HG03045 (cell line): Measurements from ENCODE around the gene KRT85.
"Not testable (repeated sequence)": the region's sequence is repeated elsewhere in the genome, so short reads cannot be mapped to it uniquely, and the experiment has no call there.

Experiments used
- ATAC-seq: cut with Tn5 transposase; IDR thresholded peaks from one replicate; pipeline ENCODE4 v1.9.1; 2021; ENCODE audit warnings: mild to moderate bottlenecking, moderate library complexity; ENCODE audit not compliant: unreplicated experiment

KRT85 gene

DNA sequence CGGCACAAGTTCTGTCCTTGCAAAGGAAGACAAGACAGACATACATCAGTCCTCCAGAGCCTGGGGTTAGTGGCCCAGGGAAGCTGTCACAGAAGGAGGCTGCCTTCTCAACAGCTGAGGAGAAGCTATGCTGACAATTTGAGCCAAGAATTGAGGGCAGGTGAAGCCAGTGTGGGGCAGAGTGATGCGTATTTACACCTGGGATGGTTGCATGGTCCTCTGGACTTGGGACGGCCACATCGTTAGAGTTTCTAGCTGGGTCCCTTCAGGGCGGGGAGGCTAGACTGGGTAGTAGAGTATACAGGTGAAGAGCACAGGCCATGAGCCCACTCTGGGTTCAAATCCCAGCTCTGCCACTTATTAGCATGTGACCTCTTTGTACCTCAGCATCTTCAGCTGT, 16.5 kb downstream of the KRT85 start:
- no peak for ATAC-seq

DNA sequence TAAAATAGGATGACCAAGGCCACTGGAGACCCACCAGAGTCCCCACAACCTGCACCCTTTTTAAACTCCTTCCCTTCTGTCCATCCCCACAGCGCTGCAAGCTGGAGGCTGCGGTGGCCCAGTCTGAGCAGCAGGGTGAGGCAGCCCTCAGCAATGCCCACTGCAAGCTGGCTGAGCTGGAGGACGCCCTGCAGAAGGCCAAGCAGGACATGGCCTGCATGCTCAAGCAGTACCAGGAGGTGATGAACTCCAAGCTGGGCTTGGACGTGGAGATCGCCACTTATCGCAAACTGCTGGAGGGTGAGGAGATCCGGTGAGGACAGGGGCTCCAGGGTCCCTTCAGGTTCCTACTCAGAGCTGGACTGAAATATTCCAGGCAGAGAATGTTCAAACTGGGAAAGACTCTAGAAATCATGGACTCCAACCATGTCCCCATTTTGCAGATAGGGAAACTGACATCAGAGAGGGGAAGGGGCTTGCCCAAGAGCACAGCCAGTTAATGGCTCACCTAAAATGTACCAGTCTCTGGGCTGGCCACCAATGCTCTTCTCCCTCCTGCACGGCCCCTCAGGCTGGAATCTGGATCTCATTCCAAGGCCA, 17.2 kb downstream of the KRT85 start:
- ATAC-seq = no peak

- no peak for ATAC-seq
These were observed 18.1 kb downstream of the KRT85 start for GRCh38 chr12:52349196-52349595.

DNA sequence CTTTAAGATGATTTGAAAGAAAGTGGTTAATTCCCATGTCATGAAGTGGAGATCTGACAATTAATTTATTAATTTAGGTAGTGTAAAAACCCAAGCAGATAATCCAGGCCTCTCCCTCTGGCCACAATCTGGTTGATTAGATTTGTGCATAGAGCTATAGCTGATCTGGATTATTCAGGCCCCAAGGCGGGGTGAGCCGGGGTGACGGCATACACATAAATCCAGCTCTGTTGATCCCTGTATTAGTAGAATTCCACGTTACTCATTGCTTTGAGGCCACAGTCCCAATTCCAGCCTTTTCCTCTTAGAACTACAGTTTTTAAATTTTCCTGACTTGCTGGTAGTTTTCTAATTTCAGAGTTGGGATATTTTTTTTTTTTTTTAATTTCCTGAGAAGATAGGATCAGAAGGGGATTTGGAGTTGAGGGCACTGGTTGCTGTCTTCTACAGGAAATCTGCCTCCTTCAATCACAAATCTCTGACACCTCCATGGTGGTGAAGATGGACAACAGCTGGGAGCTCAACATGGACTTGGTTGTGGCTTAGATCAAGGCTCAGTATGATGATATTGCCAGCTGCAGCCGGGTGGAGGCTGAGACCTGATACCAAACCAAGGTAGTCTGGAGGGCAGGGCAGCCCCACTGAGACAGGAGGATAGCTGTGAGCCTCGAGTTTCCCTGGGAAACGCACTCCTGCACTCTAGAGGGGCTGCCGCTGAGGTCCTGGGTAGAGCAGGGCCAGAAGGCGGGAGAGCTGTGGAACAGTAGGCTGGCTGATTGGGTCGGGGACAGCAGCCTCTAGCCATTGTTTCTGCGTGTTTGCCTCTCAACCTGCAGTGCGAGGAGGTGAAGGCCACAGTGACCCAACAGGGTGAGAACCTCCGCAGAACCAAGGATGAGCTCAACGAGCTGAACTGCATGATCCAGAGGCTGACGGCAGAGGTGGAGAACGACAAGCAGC, 19.4 kb downstream of the KRT85 start:
- ATAC-seq = no peak

DNA sequence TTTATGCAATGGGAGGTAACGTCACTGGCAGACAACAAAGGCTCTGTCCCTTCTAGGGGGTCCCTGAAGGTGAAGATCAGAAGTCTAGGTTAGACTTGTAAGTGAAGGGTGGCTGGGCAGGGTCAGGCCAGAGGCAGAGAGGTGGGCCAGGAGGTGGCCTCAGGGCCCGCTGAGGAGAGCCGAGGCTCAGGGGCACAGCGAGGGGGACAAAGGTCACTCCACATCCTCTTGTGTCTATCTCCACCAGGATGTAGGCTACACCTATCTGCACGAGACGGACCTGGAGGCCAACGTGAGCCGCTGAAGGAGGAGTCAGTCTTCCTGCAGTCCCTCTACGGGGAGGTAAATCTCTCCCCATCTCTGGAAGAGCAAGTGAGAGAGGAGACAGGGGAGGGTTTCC, 20.3 kb downstream of the KRT85 start:
- ATAC-seq = no peak

- ATAC-seq = no peak
These were observed 20.7 kb downstream of the KRT85 start for GRCh38 chr12:52346593-52346992.

- ATAC-seq = not testable (repeated sequence)
These were observed 22.2 kb downstream of the KRT85 start for GRCh38 chr12:52345041-52345440.

DNA sequence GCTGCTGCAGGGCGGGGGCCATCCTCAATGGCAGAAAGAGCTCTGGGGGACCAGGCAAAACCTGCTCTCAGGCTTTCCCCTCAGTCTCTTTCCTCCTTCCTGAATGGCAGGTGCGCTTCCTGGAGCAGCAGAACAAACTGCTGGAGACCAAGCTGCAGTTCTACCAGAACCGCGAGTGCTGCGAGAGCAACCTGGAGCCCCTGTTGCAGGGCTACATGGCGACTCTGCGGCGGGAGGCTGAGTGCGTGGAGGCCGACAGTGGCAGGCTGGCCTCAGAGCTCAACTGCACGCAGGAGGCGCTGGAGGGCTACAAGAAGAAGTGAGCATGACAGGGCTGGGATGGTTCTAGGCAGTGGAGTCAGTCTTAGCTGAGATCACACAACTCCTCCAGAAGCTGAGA, 23.2 kb downstream of the KRT85 start:
- no peak for ATAC-seq

DNA sequence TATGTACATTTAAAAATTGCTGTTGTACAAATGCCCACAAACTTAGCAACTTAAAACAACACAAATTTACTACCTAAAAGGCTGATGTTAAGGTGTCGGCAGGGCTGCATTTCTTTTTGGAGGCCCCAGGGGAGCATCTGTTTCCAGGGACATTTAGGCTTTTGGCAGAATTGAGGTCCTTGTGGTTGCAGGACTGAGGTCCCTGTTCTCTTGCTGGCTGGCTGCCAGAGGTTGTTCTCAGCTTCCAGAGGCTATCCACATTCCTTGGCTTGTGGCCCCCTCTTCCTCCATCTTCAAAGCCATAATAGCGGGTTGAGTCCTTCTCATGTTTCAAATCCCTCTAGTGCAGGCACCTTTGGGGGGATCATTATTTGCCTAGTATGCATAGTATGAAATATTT, 23.7 kb downstream of the KRT85 start:
- ATAC-seq = no peak

DNA sequence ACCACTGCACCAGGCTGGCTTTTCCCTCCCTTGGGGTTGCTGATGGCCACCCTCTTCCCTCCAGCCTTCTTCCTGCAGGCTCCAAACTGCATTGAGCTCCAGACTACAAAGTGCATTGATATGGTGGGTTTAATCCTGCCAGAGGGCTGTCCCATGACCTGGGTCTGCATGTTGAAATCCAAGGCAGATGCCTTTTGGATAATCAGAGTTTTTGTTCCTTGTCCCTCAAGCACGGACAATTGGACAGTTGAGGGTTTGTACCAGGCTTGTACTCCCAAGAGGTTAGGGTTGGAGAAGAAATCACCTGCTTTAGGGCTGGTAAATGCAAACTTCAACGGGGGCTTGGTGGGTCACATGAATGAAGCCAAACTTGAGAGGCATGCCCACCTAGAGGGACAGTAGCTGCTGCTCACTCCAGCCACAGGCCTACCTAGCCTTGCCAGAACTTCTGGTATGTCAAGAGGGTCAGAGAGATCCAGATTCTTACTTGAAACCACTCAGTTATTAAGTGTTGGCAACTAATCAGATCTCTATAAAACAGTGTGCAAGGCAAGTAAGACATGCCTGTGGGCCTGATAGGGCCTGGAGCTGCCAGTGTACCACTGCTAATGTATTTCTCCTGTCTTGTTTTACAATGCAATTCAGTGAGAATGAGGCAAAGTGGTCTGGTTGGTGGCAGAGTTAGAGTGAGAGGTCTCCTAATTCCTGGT, 24.3 kb downstream of the KRT85 start:
- no peak for ATAC-seq

DNA sequence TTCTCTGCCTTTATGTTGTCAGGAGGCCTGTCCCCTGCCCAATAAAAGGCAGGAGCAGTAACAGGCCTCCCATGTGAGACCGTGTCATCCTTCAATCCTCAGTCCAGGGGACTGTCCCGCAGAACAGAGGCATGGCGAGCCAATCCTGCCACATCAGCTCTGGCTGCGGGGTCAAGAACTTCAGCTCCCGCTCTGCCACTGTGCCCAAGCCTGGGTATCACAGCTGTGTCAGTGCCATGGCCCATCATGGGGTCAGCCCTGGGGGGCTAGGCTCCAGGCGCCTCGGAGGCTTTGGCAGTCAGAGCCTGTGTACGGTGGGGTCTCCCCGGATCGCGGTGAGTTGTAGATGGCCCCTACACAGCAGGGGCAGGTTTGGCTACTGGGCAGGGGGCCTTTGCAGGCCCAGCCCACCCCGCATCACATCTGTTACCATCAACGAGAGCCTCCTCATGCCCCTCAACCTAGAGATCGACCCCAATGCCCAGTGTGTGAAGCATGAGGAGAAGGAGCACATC, 26.2 kb downstream of the KRT85 start:
- no peak for ATAC-seq

- ATAC-seq = no peak
These were observed 28.9 kb downstream of the KRT85 start for GRCh38 chr12:52338241-52338960.

DNA sequence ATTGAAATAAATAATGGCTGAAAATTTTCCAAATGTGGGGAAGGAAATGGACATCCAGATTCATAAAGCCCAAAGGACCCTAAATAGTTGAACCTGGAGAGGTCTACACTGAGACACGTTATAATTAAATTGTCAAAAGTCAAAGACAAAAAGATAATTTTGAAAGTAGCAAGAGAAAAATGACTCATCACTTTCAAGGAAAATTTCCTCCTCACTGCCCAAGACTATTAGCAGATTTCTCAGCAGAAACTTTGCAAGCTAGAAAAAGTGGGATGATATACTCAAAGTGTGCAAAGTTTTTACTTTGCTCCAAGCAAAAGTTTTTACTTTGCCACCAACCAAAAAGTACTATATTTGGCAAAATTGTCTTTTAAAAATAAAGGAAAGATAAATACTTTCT, 30.2 kb downstream of the KRT85 start:
- no peak for ATAC-seq

- ATAC-seq = no peak
These were observed 30.6 kb downstream of the KRT85 start for GRCh38 chr12:52336641-52337040.

DNA sequence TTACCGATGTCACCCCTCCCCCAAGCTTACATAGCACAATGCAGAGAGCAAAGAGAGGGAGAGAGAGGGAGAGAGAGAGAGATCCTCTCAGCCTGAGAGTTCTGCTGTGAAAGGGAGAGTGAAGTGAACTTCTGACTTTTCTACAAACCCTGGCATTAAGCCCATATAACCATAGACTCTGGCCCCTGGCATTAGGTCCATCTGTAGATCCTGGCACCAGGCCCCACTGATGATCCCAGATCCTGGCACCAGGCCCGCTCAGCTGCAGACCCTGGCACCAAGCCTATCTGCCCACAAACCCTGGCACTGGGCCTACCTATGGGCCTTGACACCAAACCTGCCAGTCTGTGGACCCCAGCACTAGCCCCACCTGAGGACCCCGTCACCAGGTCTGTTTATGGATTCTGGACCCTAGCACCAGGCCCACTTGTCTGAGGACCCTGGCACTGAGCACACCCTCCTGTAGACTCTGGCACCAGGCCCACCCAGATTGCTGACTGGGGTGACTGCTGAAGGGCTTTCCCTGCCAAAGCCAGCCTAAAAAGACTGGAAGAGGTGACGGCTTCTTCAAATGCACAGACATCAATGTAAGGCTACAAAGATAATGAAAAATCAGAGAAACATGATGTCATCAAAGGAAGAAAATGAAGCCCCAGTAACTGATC, 31.6 kb downstream of the KRT85 start:
- ATAC-seq = no peak

DNA sequence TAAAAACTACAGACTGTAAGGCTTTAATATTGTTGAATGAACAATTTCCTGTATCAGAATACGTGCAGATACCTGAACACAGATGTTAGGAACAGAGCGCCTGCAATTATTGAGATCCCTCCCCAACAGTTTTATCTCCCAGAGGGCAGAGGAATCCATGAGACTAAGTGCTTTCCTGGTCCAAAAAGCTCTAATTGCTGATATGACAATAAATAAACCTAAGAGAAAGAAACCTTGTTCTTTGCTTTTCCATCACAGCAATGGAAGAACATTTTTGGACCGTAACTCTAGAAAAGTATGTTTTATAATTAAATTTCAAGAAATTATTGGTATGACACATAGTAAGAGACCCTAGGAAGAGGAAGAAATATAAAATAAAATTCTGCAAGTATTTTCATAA, 33.1 kb downstream of the KRT85 start:
- no peak for ATAC-seq

GRCh38 chr12:52333321-52333720, 34.0 kb downstream of the KRT85 start:
- ATAC-seq = no peak

DNA sequence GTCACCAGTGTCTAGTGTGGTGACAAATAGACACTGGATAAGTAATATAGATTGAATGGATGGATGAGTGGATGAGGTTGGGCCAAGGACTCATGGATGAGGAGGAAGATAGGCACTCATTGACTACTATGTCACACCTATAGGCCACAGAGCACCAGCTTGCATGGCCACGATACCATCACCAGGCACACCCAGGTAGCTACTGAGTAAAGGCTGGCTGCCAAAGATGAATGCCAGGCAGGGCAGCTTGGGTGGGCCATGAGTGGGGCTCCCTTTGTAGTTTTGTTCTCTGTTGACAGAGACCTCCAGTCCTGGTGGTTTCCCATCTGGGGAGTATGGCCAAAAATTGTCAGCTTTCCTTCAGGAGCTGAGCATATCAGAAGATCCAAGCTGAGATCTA, 34.9 kb downstream of the KRT85 start:
- ATAC-seq = no peak

DNA sequence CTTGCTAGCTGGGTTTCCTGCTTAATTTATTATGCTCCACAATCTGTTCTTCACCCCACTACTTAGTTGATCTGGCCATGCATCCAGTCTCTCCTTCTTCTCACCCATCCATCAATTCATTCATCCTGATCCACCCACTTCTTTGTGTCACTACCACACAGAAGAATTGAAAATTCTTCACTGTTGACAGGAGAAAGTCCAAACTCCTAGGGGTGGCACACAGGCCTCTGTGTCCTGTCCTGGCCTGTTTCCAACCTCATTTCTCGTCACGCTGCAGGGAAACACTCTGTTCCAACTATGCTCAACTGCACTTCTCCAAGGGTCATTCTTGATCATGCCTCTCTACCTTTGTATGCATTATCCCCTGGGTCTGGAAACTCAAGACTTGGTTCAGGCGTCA, 35.4 kb downstream of the KRT85 start:
- ATAC-seq = no peak

DNA sequence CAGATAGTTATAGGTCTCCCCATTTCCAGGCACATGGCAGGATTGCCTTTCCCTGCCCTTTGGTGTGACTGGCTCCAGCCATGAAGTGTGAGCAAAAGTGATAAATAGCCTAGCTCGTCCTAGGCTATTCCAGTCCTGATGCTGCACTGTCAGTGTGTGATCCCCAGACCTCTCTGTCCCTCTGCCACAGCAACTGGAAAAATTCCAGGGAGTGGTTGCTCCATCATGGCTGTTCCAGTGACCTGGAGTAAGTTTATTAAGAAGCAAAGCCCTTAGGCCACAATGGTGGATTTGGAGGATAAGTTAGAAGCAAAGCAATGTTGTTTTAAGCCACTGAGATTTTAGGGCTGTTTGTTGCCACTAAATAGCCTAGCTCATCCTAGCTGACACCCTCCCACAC, 36.2 kb downstream of the KRT85 start:
- no peak for ATAC-seq
